RWPE2 (cell line): ENCODE data around the gene MBNL2.

ENCODE experiments used
- ATAC-seq: fragments of 200-7000 bp; cut with Tn5 transposase; 3 replicates; pipeline ENCODE4 v1.9.1; 2021; ENCODE audit warnings: low read depth
- DNase-seq: peaks from one replicate; pipeline ENCODE4 v3.0.0-alpha.2; 2020; ENCODE audit warnings: low spot score
- H3K27ac ChIP-seq: fragments of 450-650 bp; 2 replicates; pipeline ENCODE4 v1.5.1; 2017; ENCODE audit warnings: mild to moderate bottlenecking; ENCODE audit not compliant: poor library complexity, severe bottlenecking
- H3K27me3 ChIP-seq: fragments of 250-450 bp; sonication (Bioruptor Pico); 2 replicates; pipeline ENCODE4 v1.5.1; 2021; ENCODE audit warnings: mild to moderate bottlenecking, moderate library complexity; ENCODE audit not compliant: insufficient read depth, poor library complexity, severe bottlenecking
- H3K36me3 ChIP-seq: fragments of 250-450 bp; sonication (Bioruptor Pico); 2 replicates; pipeline ENCODE4 v1.5.1; 2020; ENCODE audit warnings: low read depth, mild to moderate bottlenecking, moderate library complexity
- H3K4me1 ChIP-seq: fragments of 250-450 bp; sonication (Bioruptor Pico); 2 replicates; pipeline ENCODE4 v1.5.1; 2021; ENCODE audit warnings: mild to moderate bottlenecking, moderate library complexity; ENCODE audit not compliant: insufficient read depth, poor library complexity, severe bottlenecking
- H3K4me3 ChIP-seq: fragments of 250-450 bp; sonication (Bioruptor Pico); 2 replicates; pipeline ENCODE4 v1.5.1; 2021; ENCODE audit warnings: mild to moderate bottlenecking, moderate library complexity; ENCODE audit not compliant: severe bottlenecking
- H3K9me3 ChIP-seq: fragments of 250-450 bp; sonication (Bioruptor Pico); 2 replicates; pipeline ENCODE4 v1.5.1; 2021; ENCODE audit warnings: mild to moderate bottlenecking, moderate library complexity; ENCODE audit not compliant: severe bottlenecking
- TF ChIP-seq, protein P1 (sequence below): fragments of 450-650 bp; IDR thresholded peaks from one replicate; pipeline ENCODE4 v1.5.1; 2017; ENCODE audit warnings: mild to moderate bottlenecking, moderate library complexity; ENCODE audit not compliant: poor library complexity, severe bottlenecking

The MBNL2 gene

DNA sequence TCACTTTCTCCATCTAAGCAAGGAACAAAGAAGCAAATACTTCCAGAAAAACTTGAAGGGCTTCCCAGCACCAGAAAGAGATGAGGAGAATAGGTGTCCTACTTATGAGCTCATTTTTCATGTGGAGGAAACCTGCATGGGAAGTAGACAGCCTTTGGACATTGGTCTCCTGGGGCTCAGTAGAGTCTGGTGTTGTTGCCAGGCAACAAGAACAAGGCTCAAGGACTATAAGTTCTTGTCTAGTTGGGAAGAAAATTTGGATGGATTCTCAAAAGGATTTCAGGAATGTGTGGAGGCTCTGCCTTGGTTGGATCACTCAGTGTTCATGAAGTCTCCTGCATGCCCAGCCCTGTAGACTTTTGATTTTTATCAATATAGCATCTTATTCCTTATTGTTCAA, 84.5 kb downstream of the MBNL2 start:
- ATAC-seq (no peak), DNase-seq (no peak)
- H3K36me3 ChIP-seq, result no peaks in the 10 kb centered on the region
- TF ChIP-seq, protein P1, sequence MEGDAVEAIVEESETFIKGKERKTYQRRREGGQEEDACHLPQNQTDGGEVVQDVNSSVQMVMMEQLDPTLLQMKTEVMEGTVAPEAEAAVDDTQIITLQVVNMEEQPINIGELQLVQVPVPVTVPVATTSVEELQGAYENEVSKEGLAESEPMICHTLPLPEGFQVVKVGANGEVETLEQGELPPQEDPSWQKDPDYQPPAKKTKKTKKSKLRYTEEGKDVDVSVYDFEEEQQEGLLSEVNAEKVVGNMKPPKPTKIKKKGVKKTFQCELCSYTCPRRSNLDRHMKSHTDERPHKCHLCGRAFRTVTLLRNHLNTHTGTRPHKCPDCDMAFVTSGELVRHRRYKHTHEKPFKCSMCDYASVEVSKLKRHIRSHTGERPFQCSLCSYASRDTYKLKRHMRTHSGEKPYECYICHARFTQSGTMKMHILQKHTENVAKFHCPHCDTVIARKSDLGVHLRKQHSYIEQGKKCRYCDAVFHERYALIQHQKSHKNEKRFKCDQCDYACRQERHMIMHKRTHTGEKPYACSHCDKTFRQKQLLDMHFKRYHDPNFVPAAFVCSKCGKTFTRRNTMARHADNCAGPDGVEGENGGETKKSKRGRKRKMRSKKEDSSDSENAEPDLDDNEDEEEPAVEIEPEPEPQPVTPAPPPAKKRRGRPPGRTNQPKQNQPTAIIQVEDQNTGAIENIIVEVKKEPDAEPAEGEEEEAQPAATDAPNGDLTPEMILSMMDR, result no peak
- no peaks in the 10 kb centered on the region for H3K27me3 ChIP-seq
- no peaks in the 10 kb centered on the region for H3K9me3 ChIP-seq
- peaks cover 35% of the 10 kb centered on the region for H3K4me1 ChIP-seq
- H3K27ac ChIP-seq, result peak overlapping the region; percentile 82
- no peak overlapping the region for H3K4me3 ChIP-seq

DNA sequence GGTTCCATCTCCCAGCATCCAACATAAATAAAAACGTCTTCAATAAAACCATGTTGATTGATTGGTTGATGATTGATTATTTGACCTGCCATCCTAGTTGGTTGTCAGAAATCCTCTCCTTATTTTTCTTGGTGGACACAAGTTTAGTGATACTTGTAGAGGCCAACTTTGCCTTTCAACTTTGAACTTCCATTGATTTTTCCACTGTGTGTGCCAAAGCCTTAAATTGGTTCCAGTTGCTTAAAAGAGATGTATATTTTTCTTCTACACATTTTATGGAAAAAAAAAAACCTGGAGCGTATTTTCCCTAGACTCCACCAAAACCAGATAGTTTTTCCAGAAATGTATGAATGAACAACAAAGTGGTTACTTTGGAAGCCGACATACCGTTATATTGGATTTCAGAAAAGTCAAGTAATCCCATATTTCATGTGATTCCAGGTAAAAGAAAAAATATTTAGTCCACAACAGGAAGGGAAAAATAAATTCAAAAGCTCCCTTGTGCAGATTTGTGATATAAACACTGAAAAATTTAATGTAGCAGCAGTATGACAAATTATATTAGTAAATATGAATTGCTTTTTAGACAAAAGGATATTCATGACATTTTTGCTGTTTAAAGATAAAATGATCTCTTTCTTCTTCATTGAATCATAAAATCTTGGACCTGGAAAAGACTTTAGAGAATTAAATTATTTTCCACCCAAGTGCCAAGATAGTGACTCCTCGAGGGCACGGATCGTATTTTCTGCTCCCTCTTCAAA, 85.2 kb downstream of the MBNL2 start:
- DNase-seq (no peak), ATAC-seq (no peak)
- no peak overlapping the region for H3K4me3 ChIP-seq
- TF ChIP-seq, protein P1, result no peak
- no peaks in the 10 kb centered on the region for H3K9me3 ChIP-seq
- peak overlapping the region; percentile 82 for H3K27ac ChIP-seq
- H3K4me1 ChIP-seq, result peaks cover 31% of the 10 kb centered on the region
- H3K36me3 ChIP-seq, result no peaks in the 10 kb centered on the region
- H3K27me3 ChIP-seq, result no peaks in the 10 kb centered on the region

DNA sequence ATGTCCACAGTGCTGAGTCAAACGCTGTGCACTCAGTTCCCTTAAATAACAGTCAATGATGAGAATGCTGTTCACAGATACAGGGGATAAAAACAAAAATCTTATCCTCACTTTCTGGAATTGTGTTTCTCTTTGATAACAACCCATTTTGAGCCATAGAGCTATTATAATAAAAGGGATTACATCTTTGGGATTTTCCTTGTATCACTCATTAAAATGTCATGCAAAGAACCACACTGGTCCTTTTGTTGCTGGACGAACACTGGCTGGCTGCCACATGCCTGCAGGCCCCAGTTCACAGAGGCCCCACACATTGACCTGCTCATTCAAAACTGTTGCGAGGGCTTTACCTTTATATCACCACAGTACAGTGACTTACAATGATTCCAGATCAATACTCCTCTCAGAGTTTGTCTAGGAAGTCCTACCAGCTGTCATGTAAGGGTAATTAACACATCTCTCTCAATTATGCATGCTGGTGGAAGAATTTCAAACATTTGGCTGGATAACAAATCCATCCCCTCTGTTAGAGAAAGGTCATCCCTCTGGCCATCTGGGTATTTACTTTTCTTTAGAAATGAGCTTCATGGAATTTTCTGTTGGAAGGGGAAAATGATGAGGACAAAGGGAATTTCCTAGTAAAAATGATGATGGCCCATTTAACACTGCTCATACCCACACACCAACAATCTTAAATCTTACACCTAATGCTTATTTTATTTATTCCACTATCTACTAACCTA, 85.9 kb downstream of the MBNL2 start:
- peak; percentile 84 for ATAC-seq
- TF ChIP-seq, protein P1, result no peak
- Histone ChIP-seq H3K27ac (peak overlapping the region; percentile 82), H3K27me3 (no peaks in the 10 kb centered on the region), H3K4me1 (peaks cover 27% of the 10 kb centered on the region), H3K4me3 (no peak overlapping the region), H3K36me3 (no peaks in the 10 kb centered on the region), H3K9me3 (no peaks in the 10 kb centered on the region)
- DNase-seq, result no peak

DNA sequence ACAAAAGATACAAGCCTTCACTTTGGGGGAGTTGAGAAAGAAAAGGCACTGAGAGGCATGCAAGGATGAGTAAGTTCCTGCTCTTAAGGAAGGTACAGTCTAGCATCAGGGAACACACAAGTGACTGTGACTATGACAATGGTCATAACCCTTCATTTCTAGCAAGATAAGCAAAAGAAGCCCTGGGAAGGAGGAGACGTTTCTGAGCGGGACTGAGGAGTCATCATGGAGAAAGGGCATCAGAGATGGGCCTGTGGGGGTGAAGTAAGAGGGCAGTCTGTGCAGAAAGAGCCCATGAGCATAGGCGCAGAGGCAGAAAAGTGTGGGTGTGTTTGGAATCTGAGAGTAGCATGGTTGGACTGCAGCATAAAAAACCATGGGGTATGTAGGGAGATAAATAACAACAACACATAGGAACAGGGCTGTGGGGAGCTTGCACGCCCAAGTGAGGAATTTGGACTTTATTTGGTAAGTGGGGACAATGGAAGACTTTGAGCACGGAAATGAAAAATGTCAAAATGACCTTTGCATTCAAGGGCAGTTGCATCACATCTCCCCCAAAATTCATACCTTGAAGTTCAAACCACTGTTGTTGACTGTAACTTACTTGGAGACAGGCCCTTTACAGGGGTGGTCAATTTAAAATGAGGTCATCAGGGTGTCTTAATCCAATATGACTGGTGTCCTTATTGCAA, 86.7 kb downstream of the MBNL2 start:
- H3K36me3 ChIP-seq, result no peaks in the 10 kb centered on the region
- peaks cover 27% of the 10 kb centered on the region for H3K4me1 ChIP-seq
- no peaks in the 10 kb centered on the region for H3K9me3 ChIP-seq
- H3K4me3 ChIP-seq, result no peak overlapping the region
- peak overlapping the region; percentile 82 for H3K27ac ChIP-seq
- TF ChIP-seq, protein P1, result no peak
- H3K27me3 ChIP-seq, result no peaks in the 10 kb centered on the region
- no peak for DNase-seq
- ATAC-seq, result 0 out of 3 replicates have a peak, but pooled peaks have one; percentile 25
